Smooth muscle cell (in vitro differentiated cells): Measurements from ENCODE around the gene ULK4. TPM values are rescaled to one million over a fixed set of nuclear protein-coding genes. Genes with fewer than 3 reads are reported as not detected.

Experiments used
- DNase-seq: peaks from one replicate; lab custom pipeline; 2025; ENCODE audit not compliant: unreplicated experiment; lab: John Stamatoyannopoulos, UW
- H2AFZ ChIP-seq: fragments of 200-600 bp; sonication (generic); 2 replicates; pipeline ENCODE4 v1.6.0; 2016; ENCODE audit warnings: antibody characterized with exemption, low read depth, mild to moderate bottlenecking
- H3F3A ChIP-seq: fragments of 200-600 bp; sonication (generic); 2 replicates; pipeline ENCODE4 v1.6.0; 2017; ENCODE audit warnings: antibody characterized with exemption, low read depth
- H3K27ac ChIP-seq: fragments of 200-600 bp; sonication (generic); 2 replicates; pipeline ENCODE4 v1.5.1; 2016; ENCODE audit warnings: low read depth, mild to moderate bottlenecking
- H3K27me3 ChIP-seq: fragments of 200-600 bp; sonication (generic); 2 replicates; pipeline ENCODE4 v1.6.1; 2016; ENCODE audit warnings: low read depth, mild to moderate bottlenecking
- H3K36me3 ChIP-seq: fragments of 200-600 bp; sonication (generic); 2 replicates; pipeline ENCODE4 v1.5.1; 2016; ENCODE audit warnings: low read depth
- H3K4me1 ChIP-seq: fragments of 200-600 bp; sonication (generic); 2 replicates; pipeline ENCODE4 v1.5.1; 2016; ENCODE audit warnings: low read depth
- H3K4me2 ChIP-seq: fragments of 200-600 bp; sonication (generic); 2 replicates; pipeline ENCODE4 v1.6.0; 2016; ENCODE audit warnings: mild to moderate bottlenecking
- H3K4me3 ChIP-seq: fragments of 200-600 bp; sonication (generic); 2 replicates; pipeline ENCODE4 v1.5.1; 2016; ENCODE audit warnings: mild to moderate bottlenecking
- H3K79me2 ChIP-seq: fragments of 200-600 bp; sonication (generic); 2 replicates; pipeline ENCODE4 v1.6.0; 2016; ENCODE audit warnings: low read depth, mild to moderate bottlenecking
- H3K9ac ChIP-seq: fragments of 200-600 bp; sonication (generic); 2 replicates; pipeline ENCODE4 v1.6.0; 2016; ENCODE audit warnings: low read depth
- H3K9me3 ChIP-seq: fragments of 200-600 bp; sonication (generic); replicated peaks from 2 replicates; pipeline ENCODE4 v1.5.1; 2016; ENCODE audit warnings: low read depth
- H4K20me1 ChIP-seq: fragments of 200-600 bp; sonication (generic); 2 replicates; pipeline ENCODE4 v1.6.0; 2016; ENCODE audit warnings: low read depth
- WGBS: methylation state at CpG from one replicate; pipeline ENCODE4 v1.1.7; 2016; ENCODE audit warnings: low lambda C conversion rate; 5-methylcytosine and 5-hydroxymethylcytosine counted together
- polyA plus RNA-seq: library from polyadenylated mRNA; unstranded; fragments of >200 nt; fragmentation: Nextera tagmentation; extraction: Ambion mirVana; gene quantifications from 2 replicates; pipeline ENCODE4 v1.2.1, GENCODE V29; 2016
- total RNA-seq: library from RNA; depleted of rRNA; stranded (reverse); fragments of >200 nt; gene quantifications from 2 replicates; pipeline ENCODE4 v1.2.3, GENCODE V29; 2014
- TF ChIP-seq, protein P1 (sequence below): fragments of 200-600 bp; sonication (generic); IDR thresholded peaks from 2 replicates; pipeline ENCODE4 v1.5.1; 2017; ENCODE audit warnings: borderline replicate concordance, mild to moderate bottlenecking, antibody characterized with exemption; ENCODE audit not compliant: insufficient read depth, poor library complexity, severe bottlenecking

The ULK4 gene
- total and polyA plus RNA-seq, 2 experiments from 2014 or later = 4.3 to 14.2 TPM

DNA sequence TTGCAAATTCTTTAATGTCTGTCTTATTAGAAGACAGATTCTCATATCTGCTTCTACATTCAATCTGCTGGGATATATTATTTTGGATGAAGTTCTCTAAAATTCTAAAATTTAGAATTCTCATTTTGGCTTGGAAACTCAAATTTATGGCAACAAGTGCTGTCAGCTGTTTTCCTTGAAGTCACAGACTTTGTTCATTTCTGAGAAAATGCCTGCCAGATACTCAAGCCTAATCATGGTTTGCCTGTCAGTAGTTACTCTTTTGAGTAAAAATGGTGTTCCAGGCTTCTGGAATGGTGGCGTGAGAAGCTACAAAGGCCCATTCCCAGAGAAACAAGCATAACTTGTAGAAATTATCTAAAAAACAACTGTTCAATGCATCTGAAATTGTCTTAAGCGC lies 646.8 kb downstream of the ULK4 start:
- Histone ChIP-seq H3K4me2 (no peak overlapping the region), H3K4me1 (peaks cover 6% of the 10 kb centered on the region), H2AFZ (no peak overlapping the region), H3K27ac (no peak overlapping the region), H3K4me3 (no peak overlapping the region), H3K27me3 (no peaks in the 10 kb centered on the region), H3K9ac (no peak overlapping the region), H4K20me1 (no peaks in the 10 kb centered on the region), H3F3A (no peaks in the 10 kb centered on the region), H3K36me3 (no peaks in the 10 kb centered on the region), H3K9me3 (no peaks in the 10 kb centered on the region), H3K79me2 (no peaks in the 10 kb centered on the region)
- 65% methylated on average over 2 of the region's 2 CpGs for WGBS
- TF ChIP-seq, protein P1, sequence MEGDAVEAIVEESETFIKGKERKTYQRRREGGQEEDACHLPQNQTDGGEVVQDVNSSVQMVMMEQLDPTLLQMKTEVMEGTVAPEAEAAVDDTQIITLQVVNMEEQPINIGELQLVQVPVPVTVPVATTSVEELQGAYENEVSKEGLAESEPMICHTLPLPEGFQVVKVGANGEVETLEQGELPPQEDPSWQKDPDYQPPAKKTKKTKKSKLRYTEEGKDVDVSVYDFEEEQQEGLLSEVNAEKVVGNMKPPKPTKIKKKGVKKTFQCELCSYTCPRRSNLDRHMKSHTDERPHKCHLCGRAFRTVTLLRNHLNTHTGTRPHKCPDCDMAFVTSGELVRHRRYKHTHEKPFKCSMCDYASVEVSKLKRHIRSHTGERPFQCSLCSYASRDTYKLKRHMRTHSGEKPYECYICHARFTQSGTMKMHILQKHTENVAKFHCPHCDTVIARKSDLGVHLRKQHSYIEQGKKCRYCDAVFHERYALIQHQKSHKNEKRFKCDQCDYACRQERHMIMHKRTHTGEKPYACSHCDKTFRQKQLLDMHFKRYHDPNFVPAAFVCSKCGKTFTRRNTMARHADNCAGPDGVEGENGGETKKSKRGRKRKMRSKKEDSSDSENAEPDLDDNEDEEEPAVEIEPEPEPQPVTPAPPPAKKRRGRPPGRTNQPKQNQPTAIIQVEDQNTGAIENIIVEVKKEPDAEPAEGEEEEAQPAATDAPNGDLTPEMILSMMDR = no peak
- no peak for DNase-seq

DNA sequence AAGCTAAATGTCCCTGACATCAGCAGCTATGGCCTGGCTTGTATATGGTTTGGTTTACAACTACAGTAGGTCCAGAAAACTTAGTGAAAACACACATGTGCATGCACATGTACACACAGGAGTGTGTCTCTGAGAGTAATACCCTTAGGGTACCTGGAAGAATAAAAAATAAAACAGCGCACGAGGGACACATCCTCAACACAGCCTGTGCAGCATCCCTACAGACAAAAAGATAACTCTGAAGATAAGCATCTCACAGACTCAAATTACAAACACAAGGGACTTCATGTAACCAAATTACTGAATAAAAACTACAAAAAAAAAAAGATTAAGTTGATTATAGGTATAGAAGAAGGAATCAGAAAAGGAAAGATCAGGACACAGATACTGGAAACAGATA lies 653.8 kb downstream of the ULK4 start:
- 91% methylated on average over 2 of the region's 2 CpGs for whole genome bisulfite sequencing
- TF ChIP-seq, protein P1 = no peak

DNA sequence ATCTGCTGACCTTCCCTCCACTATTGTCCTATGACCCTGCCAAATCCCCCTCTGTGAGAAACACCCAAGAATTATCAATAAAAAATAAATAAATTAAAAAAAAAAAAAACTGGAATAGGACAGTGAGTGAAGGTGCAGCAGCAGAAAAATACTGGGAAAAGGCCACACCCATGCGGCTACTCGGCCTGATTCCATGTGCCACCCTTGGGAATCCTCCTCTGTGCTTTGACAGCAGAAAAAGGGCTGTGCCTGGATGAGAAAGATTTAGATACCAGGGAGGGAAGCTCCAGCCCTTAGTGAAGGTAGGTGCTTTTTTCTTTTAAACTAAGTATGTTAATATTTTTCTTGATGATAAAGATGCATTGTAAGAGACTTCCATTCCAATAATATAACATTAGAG lies 654.8 kb downstream of the ULK4 start:
- WGBS = 95% methylated on average over 2 of the region's 2 CpGs
- H3K9me3 ChIP-seq = no peaks in the 10 kb centered on the region
- TF ChIP-seq, protein P1 = no peak

More for the DNA sequence above, 653.8 kb downstream of the ULK4 start:
- no peaks in the 10 kb centered on the region for H4K20me1 ChIP-seq
- H3K79me2 ChIP-seq = no peaks in the 10 kb centered on the region
- no peak overlapping the region for H3K4me3 ChIP-seq
- H3K4me2 ChIP-seq = no peak overlapping the region
- H3K27ac ChIP-seq = no peak overlapping the region
- H3K27me3 ChIP-seq = no peaks in the 10 kb centered on the region
- no peaks in the 10 kb centered on the region for H3F3A ChIP-seq
- H3K36me3 ChIP-seq = no peaks in the 10 kb centered on the region
- no peaks in the 10 kb centered on the region for H3K4me1 ChIP-seq
- no peaks in the 10 kb centered on the region for H3K9me3 ChIP-seq
- no peak overlapping the region for H2AFZ ChIP-seq
- DNase-seq = no peak
- no peak overlapping the region for H3K9ac ChIP-seq

DNA sequence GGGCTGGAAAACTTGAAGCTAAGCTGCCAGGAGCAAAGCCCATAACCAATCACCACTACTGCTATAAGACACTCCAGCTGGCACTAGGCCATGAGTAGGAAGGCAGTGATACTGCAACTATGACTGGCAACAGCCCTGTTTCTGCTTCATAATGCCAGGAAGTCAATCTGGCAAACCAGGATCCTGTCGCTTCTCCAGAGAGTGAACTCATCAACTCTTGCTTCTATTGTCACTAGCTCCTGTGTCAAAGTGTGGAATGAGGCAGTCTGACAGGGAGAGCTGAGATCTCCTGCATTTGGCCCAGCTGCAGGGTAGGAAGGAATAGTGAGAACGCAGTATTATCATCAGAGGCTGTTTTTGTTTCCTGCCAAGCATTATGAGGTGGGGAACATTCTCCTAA lies 657.3 kb downstream of the ULK4 start:
- H3K36me3 ChIP-seq = no peaks in the 10 kb centered on the region
- H3K9me3 ChIP-seq = no peaks in the 10 kb centered on the region
- H3K9ac ChIP-seq = no peak overlapping the region
- no peaks in the 10 kb centered on the region for H3K27me3 ChIP-seq
- no peak overlapping the region for H2AFZ ChIP-seq
- WGBS = 68% methylated on average over 2 of the region's 2 CpGs
- H3K79me2 ChIP-seq = no peaks in the 10 kb centered on the region
- H4K20me1 ChIP-seq = no peaks in the 10 kb centered on the region
- no peak overlapping the region for H3K4me2 ChIP-seq
- DNase-seq = no peak
- H3F3A ChIP-seq = no peaks in the 10 kb centered on the region
- TF ChIP-seq, protein P1 = no peak
- no peak overlapping the region for H3K27ac ChIP-seq
- H3K4me1 ChIP-seq = no peaks in the 10 kb centered on the region
- no peak overlapping the region for H3K4me3 ChIP-seq

More for the DNA sequence above, 654.8 kb downstream of the ULK4 start:
- H3K79me2 ChIP-seq = no peaks in the 10 kb centered on the region
- H3K4me2 ChIP-seq = no peak overlapping the region
- no peaks in the 10 kb centered on the region for H3K36me3 ChIP-seq
- no peak overlapping the region for H3K27ac ChIP-seq
- no peak overlapping the region for H2AFZ ChIP-seq
- no peak for DNase-seq
- no peaks in the 10 kb centered on the region for H4K20me1 ChIP-seq
- no peak overlapping the region for H3K9ac ChIP-seq
- H3K4me3 ChIP-seq = no peak overlapping the region
- H3K27me3 ChIP-seq = no peaks in the 10 kb centered on the region
- no peaks in the 10 kb centered on the region for H3F3A ChIP-seq
- no peaks in the 10 kb centered on the region for H3K4me1 ChIP-seq
